Measurements from ENCODE around the gene LILRA5. TPM values are rescaled to one million over a fixed set of nuclear protein-coding genes. Genes with fewer than 3 reads are reported as not detected.

LILRA5 gene
- total and polyA plus RNA-seq, 2 donors (not counting 1 experiment from before 2014, with no cell fraction given) = 1.8 TPM; not detected in 1

GRCh38 chr19:54333586-54334298, 20.8 kb upstream of the LILRA5 start:
- Histone ChIP-seq H3K4me2 (replicated peaks; ENCODE audit: low read depth, low read length, poor library complexity, severe bottlenecking) (peak overlapping the region; percentile 10), H3K79me2 (ENCODE audit: control insufficient read depth, insufficient read depth, low read length) (peaks cover 4% of the 10 kb centered on the region), H2AFZ (ENCODE audit: insufficient read depth, low read depth, low read length, poor library complexity, severe bottlenecking) (no peak overlapping the region), H3K4me3 (ENCODE audit: control extremely low read depth in 1 of 5, extremely low read depth in 1 of 5, insufficient read depth in 1 of 5, low read depth in 2 of 5, low read length in 4 of 5) (no peak overlapping the region), H3K9me3 (ENCODE audit: control extremely low read depth in 1 of 3, control insufficient read depth in 2 of 3, insufficient read depth in 1 of 3, low read length in 2 of 3) (peaks cover 0 to 3% (median 0%) of the 10 kb centered on the region in 3 donors), H3K36me3 (replicated peaks in 1 of 2; ENCODE audit: control extremely low read depth in 1 of 2, control insufficient read depth in 1 of 2, extremely low read depth in 1 of 2, insufficient read depth in 2 of 2, low read length in 1 of 2) (no peaks in the 10 kb centered on the region), H3K9ac (ENCODE audit: low read length) (no peak overlapping the region), H4K20me1 (ENCODE audit: control insufficient read depth, insufficient read depth, low read length, poor library complexity, severe bottlenecking) (no peaks in the 10 kb centered on the region), H3K27ac (ENCODE audit: low read length in 2 of 2) (no peak overlapping the region), H3K27me3 (replicated peaks in 1 of 4; ENCODE audit: control extremely low read depth in 1 of 4, control insufficient read depth in 3 of 4, insufficient read depth in 4 of 4, low read length in 3 of 4) (no peaks in the 10 kb centered on the region), H3K4me1 (ENCODE audit: control insufficient read depth in 2 of 2, insufficient read depth in 2 of 2, low read length in 2 of 2) (peaks cover 25 to 37% of the 10 kb centered on the region in 2 donors)
- ChIA-PET CTCF (interaction anchor here (0.9 to 1.2 kb wide), 3 partner anchors 9 to 57 kb away, joined by 3 to 5 read pairs (median 4); no protein-coding TSS in a partner anchor), POLR2A (no interaction called here)
- ATAC-seq (ENCODE audit: low read depth) (no peak), DNase-seq (no peak)
- Mint-ChIP-seq H3K27ac (peak overlapping the region; percentile 63), H3K4me1 (peaks cover 45% of the 10 kb centered on the region), H3K4me3 (no peak overlapping the region), H3K27me3 (no peaks in the 10 kb centered on the region), H3K9me3 (ENCODE audit: insufficient read depth) (peaks cover 1% of the 10 kb centered on the region)
- intact Hi-C loops (cut with micrococcal nuclease) = no loop called here
- 100% methylated on average over 1 of the region's 3 CpGs for WGBS (ENCODE audit: insufficient coverage)
- TF ChIP-seq CTCF (IDR thresholded peaks at IDR 0.05) = no peak
- TF ChIP-seq EZH2 (IDR thresholded peaks at IDR 0.05; ENCODE audit: borderline replicate concordance, insufficient read depth, low read depth, low read length, poor library complexity, severe bottlenecking) = no peak

GRCh38 chr19:54332149-54332548, 19.2 kb upstream of the LILRA5 start:
- Mint-ChIP-seq H3K27me3 (no peaks in the 10 kb centered on the region), H3K4me3 (no peak overlapping the region), H3K27ac (no peak overlapping the region), H3K4me1 (peaks cover 45% of the 10 kb centered on the region), H3K9me3 (ENCODE audit: insufficient read depth) (peaks cover 2% of the 10 kb centered on the region)
- Histone ChIP-seq H3K4me2 (replicated peaks; ENCODE audit: low read depth, low read length, poor library complexity, severe bottlenecking) (no peak overlapping the region), H4K20me1 (ENCODE audit: control insufficient read depth, insufficient read depth, low read length, poor library complexity, severe bottlenecking) (no peaks in the 10 kb centered on the region), H3K27me3 (replicated peaks in 1 of 4; ENCODE audit: control extremely low read depth in 1 of 4, control insufficient read depth in 3 of 4, insufficient read depth in 4 of 4, low read length in 3 of 4) (no peaks in the 10 kb centered on the region), H3K4me1 (ENCODE audit: control insufficient read depth in 2 of 2, insufficient read depth in 2 of 2, low read length in 2 of 2) (peaks cover 30 to 41% of the 10 kb centered on the region in 2 donors), H3K79me2 (ENCODE audit: control insufficient read depth, insufficient read depth, low read length) (peaks cover 4% of the 10 kb centered on the region), H3K9me3 (ENCODE audit: control extremely low read depth in 1 of 3, control insufficient read depth in 2 of 3, insufficient read depth in 1 of 3, low read length in 2 of 3) (peaks cover 0 to 4% (median 0%) of the 10 kb centered on the region in 3 donors), H3K9ac (ENCODE audit: low read length) (no peak overlapping the region), H2AFZ (ENCODE audit: insufficient read depth, low read depth, low read length, poor library complexity, severe bottlenecking) (no peak overlapping the region), H3K27ac (ENCODE audit: low read length in 2 of 2) (no peak overlapping the region), H3K36me3 (replicated peaks in 1 of 2; ENCODE audit: control extremely low read depth in 1 of 2, control insufficient read depth in 1 of 2, extremely low read depth in 1 of 2, insufficient read depth in 2 of 2, low read length in 1 of 2) (no peaks in the 10 kb centered on the region), H3K4me3 (ENCODE audit: control extremely low read depth in 1 of 5, extremely low read depth in 1 of 5, insufficient read depth in 1 of 5, low read depth in 2 of 5, low read length in 4 of 5) (no peak overlapping the region)
- WGBS (ENCODE audit: insufficient coverage) = 83% methylated on average over 1 of the region's 7 CpGs
- no peak for TF ChIP-seq EZH2 (IDR thresholded peaks at IDR 0.05; ENCODE audit: borderline replicate concordance, insufficient read depth, low read depth, low read length, poor library complexity, severe bottlenecking)
- no peak for TF ChIP-seq CTCF (IDR thresholded peaks at IDR 0.05)
- no peak for DNase-seq
- ATAC-seq (ENCODE audit: low read depth) = no peak
- intact Hi-C loops (cut with micrococcal nuclease) = no loop called here
- POLR2A ChIA-PET = no interaction called here
- CTCF ChIA-PET = interaction anchor here (0.9 to 1.3 kb wide), 2 partner anchors 13 to 56 kb away, joined by 3 to 4 read pairs; no protein-coding TSS in a partner anchor
